ENCODE results near the gene SERTAD4.

Gene SERTAD4

DNA sequence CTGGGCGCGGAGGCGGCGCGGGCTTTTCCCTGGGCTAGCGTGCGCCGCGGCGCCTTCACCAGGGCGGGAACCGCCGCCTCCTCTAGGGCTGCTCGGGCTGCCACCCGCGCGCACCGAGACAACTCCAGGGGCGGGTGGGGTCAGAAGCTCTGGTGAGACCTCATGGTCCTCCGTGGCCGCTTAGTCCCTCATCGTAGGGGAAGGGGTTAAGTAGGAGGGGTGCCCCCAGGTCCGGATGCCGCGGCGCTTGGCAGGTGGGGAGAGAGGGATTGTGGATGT, 559 bp downstream of the SERTAD4 start:
- no peak for DNase-seq

DNA sequence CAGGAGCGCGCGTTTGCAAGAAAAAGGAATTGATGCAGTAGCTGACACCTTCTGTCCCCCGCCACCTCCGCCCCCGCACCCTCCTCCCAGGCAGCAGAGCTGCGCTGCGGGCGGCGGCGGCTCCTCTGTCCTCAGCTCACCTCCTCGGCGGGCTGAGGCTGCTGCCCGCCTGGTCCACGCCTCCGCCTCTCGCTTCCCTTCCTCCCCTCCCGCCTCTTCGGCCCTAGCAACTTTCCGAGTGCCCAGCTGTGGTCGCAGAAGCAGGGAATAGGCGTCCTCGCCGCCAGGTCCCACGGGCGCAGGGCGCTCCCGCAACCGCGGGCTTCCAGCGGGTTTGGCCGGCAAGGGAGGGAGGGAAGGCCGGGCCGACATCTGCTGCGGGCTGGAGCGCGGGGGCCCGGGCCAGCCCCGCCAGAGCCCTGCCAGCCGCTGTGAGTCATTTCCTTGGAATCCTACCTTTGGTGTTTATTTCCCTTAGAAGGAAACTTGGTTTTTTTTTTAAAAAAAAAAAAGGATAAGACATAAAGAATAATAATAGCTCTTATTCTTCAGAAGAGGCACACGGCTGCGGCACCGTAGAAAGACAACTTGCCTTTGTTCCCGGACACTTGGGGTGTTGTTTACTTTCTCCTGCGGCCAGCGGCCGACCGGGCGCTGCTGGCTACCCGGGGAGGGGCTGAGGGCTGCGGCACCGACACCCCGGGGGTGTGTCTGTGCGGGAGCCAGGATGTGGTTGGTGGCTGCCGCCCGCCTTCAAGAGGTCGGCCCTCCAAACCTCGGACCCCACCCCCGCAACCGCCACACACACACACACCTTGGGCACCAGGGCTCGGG, 1.1 kb downstream of the SERTAD4 start:
- peak; percentile 67 for DNase-seq

DNA sequence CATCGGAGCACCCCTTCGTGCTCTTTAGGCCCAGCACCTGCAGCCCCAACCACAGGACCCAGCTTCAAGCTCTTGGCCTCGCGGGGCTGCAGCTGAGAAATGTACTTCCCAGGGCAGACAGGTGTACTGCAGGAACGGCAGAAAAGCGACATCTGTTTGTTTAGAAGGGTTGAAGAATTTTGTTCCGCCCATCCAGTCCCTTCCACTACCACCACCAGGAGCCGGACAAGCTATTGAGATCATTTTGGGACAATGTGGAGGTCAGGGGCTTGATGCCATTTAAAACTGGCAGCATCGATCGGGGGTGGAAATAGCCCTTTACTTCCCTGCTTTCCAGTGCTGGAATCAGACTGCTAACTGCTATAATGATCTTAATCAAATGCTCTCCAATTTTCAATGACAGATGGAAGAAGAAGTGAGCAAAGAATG, 1.7 kb downstream of the SERTAD4 start:
- no peak for DNase-seq

DNA sequence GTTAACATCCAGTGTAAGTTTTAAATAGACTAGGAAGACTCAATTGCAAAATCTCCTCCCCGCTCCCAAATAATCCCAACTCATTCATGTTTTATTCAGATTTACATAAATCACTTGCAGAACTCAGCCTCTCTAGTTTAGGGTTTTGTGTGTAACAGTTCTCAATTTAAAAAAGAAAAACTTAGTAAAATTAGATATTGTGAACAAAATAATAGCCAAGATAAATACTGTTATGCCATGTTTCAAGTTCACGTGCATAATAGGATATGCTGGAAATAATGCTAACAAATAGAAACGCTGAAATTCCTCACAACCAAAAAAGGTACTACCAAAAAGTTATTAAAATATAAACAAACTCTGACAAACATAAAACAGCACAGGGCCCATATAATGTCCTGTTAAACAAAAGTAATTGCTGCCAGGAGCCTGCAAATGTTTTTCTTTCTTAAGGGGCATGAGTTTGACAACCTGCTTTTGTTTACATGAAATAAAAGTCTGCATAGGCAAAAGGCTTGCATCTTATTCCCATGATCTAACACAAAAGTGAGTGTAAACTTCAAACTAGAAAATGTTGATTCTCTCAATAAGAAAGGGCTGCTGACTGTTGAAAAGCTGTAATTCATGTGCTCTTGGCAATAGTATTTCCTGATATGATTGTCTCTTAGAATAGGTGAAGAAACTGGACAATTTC, 2.9 kb downstream of the SERTAD4 start:
- DNase-seq = no peak

- peak; percentile 58 for DNase-seq
Observed at GRCh38 chr1:210236386-210236839, 3.8 kb downstream of the SERTAD4 start.

- DNase-seq = peak; percentile 84
Observed at GRCh38 chr1:210236840-210237409, 4.3 kb downstream of the SERTAD4 start.

DNA sequence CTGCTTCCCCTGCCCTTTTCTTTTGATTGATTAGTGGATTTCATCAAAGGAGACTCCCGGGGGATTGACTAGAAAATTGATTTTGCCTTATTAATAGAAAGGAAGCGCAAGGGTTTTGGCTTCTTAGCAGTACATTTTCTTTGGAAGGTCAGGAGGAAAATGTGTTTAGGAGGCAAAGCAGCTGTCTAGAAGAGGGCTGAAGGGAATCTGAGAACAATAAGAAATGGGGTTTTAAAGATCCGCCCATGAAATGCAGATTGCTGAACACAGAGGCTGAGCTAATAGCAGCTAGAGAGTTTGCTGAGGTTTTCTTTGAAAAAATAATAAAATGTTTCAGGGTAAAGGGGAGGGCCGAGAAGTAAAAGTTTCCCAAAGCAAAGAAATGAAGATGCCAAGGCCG, 4.9 kb downstream of the SERTAD4 start:
- DNase-seq = no peak

DNA sequence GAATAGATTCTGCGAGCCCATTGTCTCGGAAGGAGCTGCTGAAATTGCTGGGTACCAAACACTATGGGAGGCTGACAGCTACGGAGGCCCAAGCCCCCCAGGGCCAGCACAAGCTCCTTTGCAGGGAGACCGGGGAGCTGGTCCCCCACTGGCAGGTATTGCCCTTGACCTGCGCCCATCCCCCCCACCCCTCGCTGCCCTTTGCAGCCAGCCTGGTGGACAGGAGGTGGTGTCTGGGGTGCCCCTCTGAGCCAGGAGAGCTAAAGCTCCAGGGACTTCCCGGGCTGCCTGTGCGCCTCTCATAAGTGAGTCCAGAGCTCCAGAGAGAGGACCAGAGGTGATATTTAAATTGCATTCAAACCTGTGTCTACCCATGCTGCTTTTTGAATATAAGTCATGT, 5.4 kb downstream of the SERTAD4 start:
- no peak for DNase-seq

- DNase-seq = peak; percentile 95
Observed at GRCh38 chr1:210239349-210240111, 6.9 kb downstream of the SERTAD4 start.

DNA sequence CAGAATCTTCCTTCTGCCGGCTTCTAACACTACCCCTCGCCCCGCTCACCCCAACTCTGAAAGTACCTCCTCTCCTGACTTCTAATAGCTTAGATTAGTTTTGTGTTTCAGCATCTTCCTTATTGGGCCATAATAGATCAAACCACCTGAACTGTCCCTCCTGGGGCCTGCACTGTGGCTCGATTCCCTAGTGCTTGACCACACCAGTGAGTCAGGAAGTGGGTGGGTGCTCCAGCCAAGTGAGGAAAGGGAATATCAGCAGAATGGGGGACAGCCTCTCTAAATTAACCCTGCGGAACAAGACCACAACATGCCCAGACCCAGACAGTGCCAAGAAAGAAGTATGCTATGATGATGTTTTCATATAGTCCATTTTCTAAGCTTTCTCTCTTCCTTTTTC, 8.5 kb downstream of the SERTAD4 start:
- no peak for DNase-seq

- DNase-seq = no peak
Observed at GRCh38 chr1:210244746-210245367, 12.3 kb downstream of the SERTAD4 start.

DNA sequence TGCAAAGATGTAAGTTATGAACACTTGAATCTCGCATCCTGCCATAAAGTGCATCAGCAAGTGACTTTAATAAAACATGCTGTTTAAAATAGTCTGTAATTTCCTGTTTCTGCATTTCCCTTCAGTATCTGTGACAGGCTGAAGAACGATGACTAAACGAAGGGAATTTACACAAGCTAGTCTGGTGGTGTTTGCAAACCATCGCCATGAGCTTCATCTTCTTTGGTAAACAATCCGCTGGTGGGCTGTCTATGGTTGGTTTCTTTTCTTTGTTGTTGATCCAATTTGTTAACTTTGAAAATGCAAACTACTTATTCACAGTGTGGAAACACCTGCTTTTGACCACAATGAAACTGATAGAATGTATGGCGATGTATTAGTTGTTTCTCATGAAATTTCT, 13.9 kb downstream of the SERTAD4 start:
- DNase-seq = no peak

GRCh38 chr1:210248341-210248740, 15.7 kb downstream of the SERTAD4 start:
- no peak for DNase-seq

GRCh38 chr1:210250665-210250997, 18.0 kb downstream of the SERTAD4 start:
- no peak for DNase-seq

DNA sequence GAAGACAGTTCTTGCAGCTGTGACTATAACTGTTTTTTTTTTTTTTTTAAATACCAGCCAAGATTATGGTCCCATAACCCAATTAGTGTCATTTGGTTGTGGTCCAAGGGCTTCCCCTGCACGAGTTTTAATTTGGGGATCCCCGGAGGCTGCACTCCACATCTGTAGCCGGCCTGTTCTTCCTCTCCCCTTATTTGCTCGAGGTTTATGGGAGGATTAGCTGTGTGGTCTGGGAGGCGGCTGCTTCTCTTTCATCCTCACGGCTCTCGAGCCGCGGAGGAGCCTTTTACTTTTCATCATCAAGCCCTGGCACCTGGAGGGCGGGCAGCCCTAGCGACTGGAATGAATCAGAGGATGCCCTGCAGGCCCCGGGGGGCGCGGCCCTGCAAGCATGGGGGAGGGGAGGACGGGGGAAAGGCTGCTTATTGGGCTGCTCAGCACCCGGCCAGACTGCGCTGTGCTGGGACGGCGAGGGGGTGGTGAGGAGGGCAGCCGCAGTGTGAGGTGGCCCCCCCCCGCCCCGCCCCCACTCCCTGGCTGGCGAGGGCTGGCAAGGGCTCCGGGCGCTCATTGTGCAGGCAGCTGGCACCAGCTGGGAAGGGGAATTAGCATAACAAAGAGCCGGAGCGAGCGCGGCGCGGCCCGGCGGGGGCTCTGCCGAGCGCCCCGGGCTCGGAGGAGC, 18.5 kb downstream of the SERTAD4 start:
- no peak for DNase-seq

DNA sequence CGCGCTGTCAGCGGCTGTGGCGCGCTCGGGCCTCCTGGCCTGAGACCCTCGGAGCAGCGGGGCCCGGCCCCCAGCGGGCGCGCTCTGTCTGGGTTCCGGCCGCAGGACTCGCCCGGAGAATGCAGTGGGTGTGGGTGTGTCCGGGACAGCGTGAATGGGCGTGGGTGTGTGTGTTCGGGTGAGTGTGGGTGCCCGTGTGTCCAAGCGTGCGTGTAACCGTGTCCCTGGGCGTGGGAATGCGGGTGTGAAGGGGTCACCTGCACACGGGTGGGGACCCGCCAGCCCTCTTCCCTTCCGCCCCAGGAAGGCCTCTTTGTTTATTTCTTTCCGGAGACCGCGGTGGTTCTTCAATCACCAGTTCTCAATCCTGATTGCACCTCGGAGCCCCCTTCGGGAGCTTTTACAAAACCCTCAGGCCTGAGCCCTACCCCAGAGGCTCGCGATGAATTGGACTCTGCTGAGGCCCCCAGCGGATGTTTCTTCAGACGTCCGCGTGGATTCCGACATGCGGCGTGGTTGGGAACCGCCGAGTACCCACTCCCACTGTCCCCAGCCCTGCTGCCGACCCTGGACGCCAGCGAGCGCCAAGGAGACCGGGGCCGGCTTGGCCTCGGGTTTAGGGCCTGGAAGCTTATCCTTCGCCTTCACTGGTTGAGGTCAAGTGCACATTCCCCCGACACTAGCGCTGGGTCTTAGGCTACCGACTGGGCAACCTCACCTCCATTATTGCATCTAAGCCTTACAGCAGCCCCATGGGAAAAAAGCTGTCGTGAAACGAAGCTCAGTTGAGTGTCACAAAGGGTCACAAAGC, 19.3 kb downstream of the SERTAD4 start:
- DNase-seq = no peak

GRCh38 chr1:210252621-210253051, 20.0 kb downstream of the SERTAD4 start:
- no peak for DNase-seq

GRCh38 chr1:210254298-210254697, 21.7 kb downstream of the SERTAD4 start:
- DNase-seq = no peak

DNA sequence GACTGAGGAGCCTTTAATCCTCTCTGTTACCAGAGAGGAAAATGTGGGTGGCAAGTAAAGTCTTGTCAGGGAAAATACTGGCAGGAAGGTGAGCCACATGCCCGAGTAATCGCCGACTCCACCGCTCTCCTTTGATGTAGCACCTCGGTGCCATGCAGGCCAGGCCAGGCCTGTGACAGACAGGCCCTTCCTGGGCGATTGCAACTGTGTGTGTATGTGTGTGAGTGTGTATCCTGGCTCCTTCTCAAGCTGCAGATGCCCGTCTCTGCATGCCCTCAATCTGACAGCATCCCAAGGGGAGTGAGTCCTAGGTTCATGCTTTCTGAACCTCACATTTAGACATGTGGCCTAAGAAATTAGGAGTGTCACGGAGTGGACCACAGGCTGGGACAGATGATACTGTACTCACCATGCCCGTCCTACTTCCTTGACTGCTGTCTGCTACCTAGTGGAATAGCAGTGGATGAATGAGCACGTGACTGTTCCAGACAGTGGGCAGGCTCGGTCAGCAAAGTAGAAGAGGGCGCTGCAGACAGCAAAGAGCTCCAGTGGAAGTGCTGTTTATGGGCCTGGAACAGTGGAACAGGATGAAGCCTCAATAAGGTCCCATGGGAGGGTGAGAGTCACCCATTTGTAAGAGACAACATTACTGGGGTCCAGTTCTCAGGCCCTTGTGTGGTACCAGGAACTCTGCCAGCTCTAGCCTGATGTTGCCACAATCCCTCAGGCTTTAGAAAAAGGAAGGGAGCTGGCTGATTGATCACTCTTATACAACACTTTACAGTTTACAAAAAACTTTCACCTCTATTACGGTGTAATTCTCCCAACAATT, 25.3 kb downstream of the SERTAD4 start:
- DNase-seq = no peak

GRCh38 chr1:210259561-210259960, 27.0 kb downstream of the SERTAD4 start:
- peak; percentile 90 for DNase-seq

All from fibroblast of skin of abdomen (primary cell).